Thyroid gland (tissue), 4 donors: ENCODE data around the gene MORN5.

Experiments
- POLR2A ChIP-seq, 2 donors: fragments of 450-650 bp; IDR thresholded peaks; one replicate each; pipeline ENCODE4 v1.6.1; 2017; ENCODE audit warnings: antibody characterized with exemption in 2 of 2, mild to moderate bottlenecking in 2 of 2, moderate library complexity in 1 of 2
- TF ChIP-seq, protein P1 (sequence below), 6 experiments: fragments of 200-600 bp in 3 of 6; fragments of 450-650 bp in 3 of 6; sonication (generic) in 3 of 6; IDR thresholded peaks; one replicate each; pipeline ENCODE4 v1.5.1; 2016 to 2019; ENCODE audit warnings: antibody characterized with exemption in 6 of 6, mild to moderate bottlenecking in 2 of 6, inconsistent platforms in 1 of 6, moderate library complexity in 1 of 6

DNA sequence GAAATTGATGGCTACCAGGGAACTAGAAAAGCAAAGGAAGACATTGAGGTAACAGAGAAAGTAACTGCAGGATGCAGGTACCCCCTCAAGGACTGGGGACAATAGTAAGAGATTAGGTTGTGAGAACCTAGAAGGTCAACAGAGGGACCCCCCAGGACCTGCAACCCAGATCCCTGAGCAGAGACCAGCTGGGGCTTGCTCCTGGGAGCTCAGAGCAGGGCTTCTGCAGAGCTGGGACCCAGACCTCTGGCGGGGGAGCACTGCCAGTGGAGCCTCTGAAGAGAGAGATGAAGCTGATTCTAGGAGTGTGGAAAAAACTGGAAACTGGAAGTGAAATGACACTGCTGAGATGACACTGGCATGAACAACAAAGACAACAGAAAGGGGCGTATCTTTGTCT, 17.2 kb downstream of the MORN5 start:
- TF ChIP-seq, protein P1, sequence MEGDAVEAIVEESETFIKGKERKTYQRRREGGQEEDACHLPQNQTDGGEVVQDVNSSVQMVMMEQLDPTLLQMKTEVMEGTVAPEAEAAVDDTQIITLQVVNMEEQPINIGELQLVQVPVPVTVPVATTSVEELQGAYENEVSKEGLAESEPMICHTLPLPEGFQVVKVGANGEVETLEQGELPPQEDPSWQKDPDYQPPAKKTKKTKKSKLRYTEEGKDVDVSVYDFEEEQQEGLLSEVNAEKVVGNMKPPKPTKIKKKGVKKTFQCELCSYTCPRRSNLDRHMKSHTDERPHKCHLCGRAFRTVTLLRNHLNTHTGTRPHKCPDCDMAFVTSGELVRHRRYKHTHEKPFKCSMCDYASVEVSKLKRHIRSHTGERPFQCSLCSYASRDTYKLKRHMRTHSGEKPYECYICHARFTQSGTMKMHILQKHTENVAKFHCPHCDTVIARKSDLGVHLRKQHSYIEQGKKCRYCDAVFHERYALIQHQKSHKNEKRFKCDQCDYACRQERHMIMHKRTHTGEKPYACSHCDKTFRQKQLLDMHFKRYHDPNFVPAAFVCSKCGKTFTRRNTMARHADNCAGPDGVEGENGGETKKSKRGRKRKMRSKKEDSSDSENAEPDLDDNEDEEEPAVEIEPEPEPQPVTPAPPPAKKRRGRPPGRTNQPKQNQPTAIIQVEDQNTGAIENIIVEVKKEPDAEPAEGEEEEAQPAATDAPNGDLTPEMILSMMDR (IDR thresholded peaks at IDR 0.05): no peak
- no peak for TF ChIP-seq POLR2A (IDR thresholded peaks at IDR 0.05)
